ENCODE data around the gene TAP1.
A peak's percentile ranks its signal among the peaks of the same experiment; 100 is the strongest.

The TAP1 gene

GRCh38 chr6:32796848-32797776 is 56.4 kb downstream of the TAP1 start:
- FAIRE-seq = peak; percentile 41
